Stromal cell of bone marrow (primary cell): ENCODE data around the gene THOC2.
"Not testable (repeated sequence)": the region's sequence is repeated elsewhere in the genome, so short reads cannot be mapped to it uniquely, and the experiment has no call there.

ENCODE experiments used
- DNase-seq: peaks from one replicate; pipeline ENCODE4 v3.0.0-alpha.2; 2012; ENCODE audit warnings: low read depth

The THOC2 gene

GRCh38 chrX:123580792-123581191, 152.1 kb downstream of the THOC2 start:
- DNase-seq, result no peak

DNA sequence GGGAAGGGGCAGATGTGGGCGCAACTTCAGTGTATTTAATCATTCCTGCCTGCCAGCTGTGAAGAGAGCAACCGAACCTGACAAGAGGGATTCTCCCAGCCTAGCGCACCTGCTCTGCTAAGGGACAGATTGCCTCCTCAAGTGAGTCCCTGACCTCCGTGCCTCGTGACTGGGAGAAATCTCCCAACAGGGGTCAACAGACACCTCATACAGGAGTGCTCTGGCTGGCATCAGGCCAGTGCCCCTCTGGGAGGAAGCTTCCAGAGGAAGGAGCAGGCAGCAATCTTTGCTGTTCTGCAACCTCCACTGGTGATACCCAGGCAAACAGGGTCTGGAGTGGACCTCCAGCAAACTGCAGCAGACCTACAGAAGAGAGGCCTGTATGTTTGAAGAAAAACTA, 158.8 kb downstream of the THOC2 start:
- DNase-seq, result not testable (repeated sequence)

- no peak for DNase-seq
These were observed 162.8 kb downstream of the THOC2 start for GRCh38 chrX:123570011-123570590.

- DNase-seq, result no peak
These were observed 169.7 kb downstream of the THOC2 start for GRCh38 chrX:123563167-123563566.

- DNase-seq, result no peak
These were observed 170.3 kb downstream of the THOC2 start for GRCh38 chrX:123562342-123563146.

DNA sequence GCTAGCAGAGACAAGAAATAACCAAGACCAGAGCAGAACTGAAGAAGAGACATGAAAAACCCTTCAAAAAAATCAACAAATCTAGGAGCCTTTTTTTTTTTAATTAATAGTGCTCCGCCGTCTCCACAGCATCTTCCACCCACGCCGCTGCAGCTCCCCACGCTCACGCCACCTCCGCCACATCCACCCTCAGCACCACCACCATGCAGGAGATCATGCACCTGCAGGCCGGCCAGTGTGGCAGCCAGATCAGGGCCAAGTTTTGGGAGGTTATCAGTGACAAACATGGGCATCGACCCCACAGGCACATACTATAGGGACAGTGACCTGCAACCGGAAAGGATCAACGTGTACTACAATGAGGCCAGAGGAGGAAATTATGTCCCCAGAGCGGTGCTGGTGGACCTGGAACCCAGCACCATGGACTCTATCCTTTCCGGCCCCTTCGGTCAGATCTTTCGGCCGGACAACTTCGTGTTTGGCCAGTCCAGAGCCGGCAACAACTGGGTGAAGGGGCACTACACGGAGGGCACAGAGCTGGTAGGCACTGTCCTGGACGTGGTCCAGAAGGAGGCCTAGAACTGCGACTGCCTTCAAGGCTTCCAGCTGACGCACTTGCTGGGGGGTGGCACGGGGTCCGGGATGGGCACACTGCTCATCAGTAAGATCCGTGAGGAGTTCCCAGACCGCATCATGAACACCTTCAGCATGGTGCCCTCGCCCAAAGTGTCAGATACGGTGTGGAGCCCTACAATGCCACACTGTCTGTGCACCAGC, 171.2 kb downstream of the THOC2 start:
- no peak for DNase-seq

DNA sequence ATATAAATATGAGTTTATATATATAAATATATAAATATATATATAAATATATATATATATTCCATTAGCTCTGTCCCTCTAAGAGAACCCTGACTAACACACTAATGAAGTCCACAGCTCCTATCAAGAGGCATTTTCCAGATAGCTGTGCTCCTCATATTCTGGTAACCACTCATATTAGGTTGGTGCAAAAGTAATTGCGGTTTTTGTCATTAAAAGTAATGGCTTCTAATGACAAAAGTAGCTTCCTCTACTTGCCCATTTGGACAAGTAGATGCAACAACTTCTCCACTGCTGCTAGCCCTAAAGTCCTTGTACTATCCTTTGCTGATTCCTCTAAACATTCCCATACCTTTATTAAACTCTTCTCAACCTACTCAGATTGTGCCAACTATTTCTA, 182.0 kb downstream of the THOC2 start:
- DNase-seq, result no peak
